Thoracic aorta (tissue), 2 donors: ENCODE results near the gene UBE3D. TPM values are rescaled to one million over a fixed set of nuclear protein-coding genes. Genes with fewer than 3 reads are reported as not detected.
"Not testable (repeated sequence)": the region's sequence is repeated elsewhere in the genome, so short reads cannot be mapped to it uniquely, and the experiment has no call there.

ENCODE experiments used
- ATAC-seq: fragments of 150-250 bp; one replicate; pipeline ENCODE4 v1.8.0; 2017; ENCODE audit warnings: low read depth; ENCODE audit not compliant: insufficient number of reproducible peaks, low FRiP score
- DNase-seq: peaks from one replicate; pipeline ENCODE4 v3.0.0-alpha.2; 2020; ENCODE audit warnings: low spot score
- H3K27ac ChIP-seq, 2 donors: fragments of 200-600 bp; sonication (generic); 1 replicate in 1 of 2; 2 replicates in 1 of 2; pipeline ENCODE4 v1.5.1; 2016; ENCODE audit warnings: mild to moderate bottlenecking in 2 of 2, moderate library complexity in 2 of 2
- H3K27me3 ChIP-seq: fragments of 200-600 bp; sonication (generic); replicated peaks from 2 replicates; pipeline ENCODE4 v1.6.0; 2016; ENCODE audit warnings: mild to moderate bottlenecking; ENCODE audit not compliant: insufficient read depth
- H3K36me3 ChIP-seq: fragments of 200-600 bp; sonication (generic); one replicate; pipeline ENCODE4 v1.5.1; 2016
- H3K4me1 ChIP-seq, 2 donors: fragments of 200-600 bp; sonication (generic); 1 replicate in 1 of 2; 2 replicates in 1 of 2; pipeline versions ENCODE4 v1.5.1 to v1.6.0; 2016; ENCODE audit warnings: low read depth in 2 of 2, mild to moderate bottlenecking in 1 of 2; ENCODE audit not compliant: control insufficient read depth in 1 of 2
- H3K4me3 ChIP-seq: fragments of 200-600 bp; sonication (generic); 2 replicates; pipeline ENCODE4 v1.5.1; 2016; ENCODE audit warnings: mild to moderate bottlenecking
- H3K9me3 ChIP-seq: fragments of 200-600 bp; sonication (generic); 2 replicates; pipeline ENCODE4 v1.5.1; 2016
- total RNA-seq, 2 donors: library from RNA; depleted of rRNA; stranded (reverse); fragments of >200 nt; gene quantifications; one replicate each; pipeline versions ENCODE4 v1.1.0 to v1.2.3, GENCODE V29; 2016
- TF ChIP-seq, protein P1 (sequence below): fragments of 200-600 bp; sonication (generic); IDR thresholded peaks from one replicate; pipeline ENCODE4 v1.5.1; 2019; ENCODE audit warnings: antibody characterized with exemption

Gene UBE3D
- total RNA-seq, 2 donors from 2014 or later = 9.6 to 14.0 TPM

GRCh38 chr6:82904257-82904656, 161.4 kb downstream of the UBE3D start:
- no peaks in the 10 kb centered on the region for H3K4me1 ChIP-seq
- no peak overlapping the region for H3K4me3 ChIP-seq
- ATAC-seq (no peak), DNase-seq (no peak)
- no peaks in the 10 kb centered on the region for H3K27me3 ChIP-seq
- no peaks in the 10 kb centered on the region for H3K9me3 ChIP-seq
- no peaks in the 10 kb centered on the region for H3K36me3 ChIP-seq
- TF ChIP-seq, protein P1, sequence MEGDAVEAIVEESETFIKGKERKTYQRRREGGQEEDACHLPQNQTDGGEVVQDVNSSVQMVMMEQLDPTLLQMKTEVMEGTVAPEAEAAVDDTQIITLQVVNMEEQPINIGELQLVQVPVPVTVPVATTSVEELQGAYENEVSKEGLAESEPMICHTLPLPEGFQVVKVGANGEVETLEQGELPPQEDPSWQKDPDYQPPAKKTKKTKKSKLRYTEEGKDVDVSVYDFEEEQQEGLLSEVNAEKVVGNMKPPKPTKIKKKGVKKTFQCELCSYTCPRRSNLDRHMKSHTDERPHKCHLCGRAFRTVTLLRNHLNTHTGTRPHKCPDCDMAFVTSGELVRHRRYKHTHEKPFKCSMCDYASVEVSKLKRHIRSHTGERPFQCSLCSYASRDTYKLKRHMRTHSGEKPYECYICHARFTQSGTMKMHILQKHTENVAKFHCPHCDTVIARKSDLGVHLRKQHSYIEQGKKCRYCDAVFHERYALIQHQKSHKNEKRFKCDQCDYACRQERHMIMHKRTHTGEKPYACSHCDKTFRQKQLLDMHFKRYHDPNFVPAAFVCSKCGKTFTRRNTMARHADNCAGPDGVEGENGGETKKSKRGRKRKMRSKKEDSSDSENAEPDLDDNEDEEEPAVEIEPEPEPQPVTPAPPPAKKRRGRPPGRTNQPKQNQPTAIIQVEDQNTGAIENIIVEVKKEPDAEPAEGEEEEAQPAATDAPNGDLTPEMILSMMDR = no peak
- H3K27ac ChIP-seq = no peak overlapping the region

DNA sequence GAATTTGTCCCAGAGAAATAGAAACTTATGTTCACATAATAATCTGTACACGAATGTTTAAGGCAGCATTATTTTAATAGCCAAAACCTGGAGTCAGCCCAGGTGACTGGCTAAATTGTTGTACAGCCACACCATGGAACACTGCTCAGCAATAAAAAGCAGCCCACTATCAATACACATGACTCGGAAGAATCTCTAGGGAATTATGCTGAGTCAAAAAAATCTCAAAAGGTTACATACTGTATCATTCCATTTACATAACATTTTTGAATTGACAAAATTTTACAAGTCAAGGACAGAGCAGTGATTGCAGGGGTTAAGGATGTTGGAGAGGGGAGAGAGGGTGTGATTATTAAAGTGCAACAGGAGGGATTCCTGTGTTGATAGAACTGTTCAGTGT, 163.4 kb downstream of the UBE3D start:
- DNase-seq = no peak
- no peak overlapping the region for H3K27ac ChIP-seq
- TF ChIP-seq, protein P1 = no peak
- H3K4me1 ChIP-seq = no peaks in the 10 kb centered on the region
- no peaks in the 10 kb centered on the region for H3K9me3 ChIP-seq
- no peaks in the 10 kb centered on the region for H3K27me3 ChIP-seq
- no peaks in the 10 kb centered on the region for H3K36me3 ChIP-seq
- no peak overlapping the region for H3K4me3 ChIP-seq
- no peak for ATAC-seq

DNA sequence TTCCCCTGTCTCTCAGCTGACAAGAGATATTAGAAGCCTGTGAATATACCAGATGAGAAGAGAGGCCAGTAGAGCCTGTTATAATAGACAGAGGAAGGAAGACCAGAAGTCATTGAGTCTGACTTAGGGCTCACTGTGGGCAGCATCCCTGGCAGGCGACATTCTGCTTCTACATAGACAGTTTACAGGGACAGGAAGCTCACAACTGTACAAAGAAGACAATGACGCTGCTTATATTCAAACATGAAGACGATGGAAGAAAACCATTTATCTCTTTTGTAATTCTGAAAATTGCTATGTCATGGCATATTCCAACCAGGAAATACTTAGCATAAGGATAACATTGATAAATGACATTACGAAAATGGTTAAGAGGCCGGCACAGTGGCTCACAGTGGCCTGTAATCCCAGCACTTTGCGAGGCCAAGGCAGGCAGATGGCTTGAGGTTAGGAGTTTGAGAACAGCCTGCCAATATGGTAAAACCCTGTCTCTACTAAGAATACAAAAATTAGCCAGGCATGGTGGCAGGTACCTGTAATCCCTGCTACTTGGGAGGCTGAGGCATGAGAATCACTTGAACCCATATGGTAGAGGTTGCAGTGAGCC, 170.9 kb downstream of the UBE3D start:
- TF ChIP-seq, protein P1 = no peak
- H3K27me3 ChIP-seq = no peaks in the 10 kb centered on the region
- no peak overlapping the region for H3K27ac ChIP-seq
- no peaks in the 10 kb centered on the region for H3K9me3 ChIP-seq
- H3K4me3 ChIP-seq = no peak overlapping the region
- H3K4me1 ChIP-seq = no peaks in the 10 kb centered on the region
- H3K36me3 ChIP-seq = peaks cover 3% of the 10 kb centered on the region
- DNase-seq = no peak
- no peak for ATAC-seq

DNA sequence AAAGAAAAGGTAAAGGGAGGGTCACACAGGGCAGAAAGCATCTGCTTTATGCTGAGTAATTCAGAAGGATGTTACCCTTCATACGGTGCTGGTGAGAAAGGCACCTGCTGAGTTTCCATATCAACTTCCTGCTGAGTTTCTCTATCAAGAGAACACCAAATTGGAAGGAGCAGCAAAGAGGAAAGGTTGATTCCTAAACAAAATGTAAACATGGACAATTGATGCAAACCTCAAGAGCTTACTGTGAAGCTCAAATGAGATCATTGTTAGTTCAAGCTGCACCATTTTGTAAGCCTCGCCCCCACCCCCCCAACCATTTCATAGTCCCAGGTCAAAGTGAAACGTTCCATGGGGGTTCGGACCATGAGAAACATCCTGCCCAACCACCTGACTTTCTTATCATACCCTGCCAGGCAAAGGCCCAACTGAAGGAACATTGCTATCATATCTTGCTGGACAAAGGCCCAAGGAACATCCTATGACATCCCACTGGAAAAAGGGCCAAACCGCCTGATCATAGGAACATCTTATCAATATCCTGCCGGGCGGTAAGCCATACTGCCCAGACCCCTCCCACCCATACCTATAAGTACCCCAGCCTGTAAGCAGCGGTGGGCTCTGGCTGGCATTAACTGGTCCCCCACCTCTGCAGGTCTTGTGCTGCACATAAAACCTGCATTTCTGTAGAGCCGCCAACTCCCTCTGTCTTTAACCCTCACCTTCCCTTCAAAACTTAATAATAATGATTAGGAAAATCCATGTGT, 171.6 kb downstream of the UBE3D start:
- H3K36me3 ChIP-seq = peaks cover 3% of the 10 kb centered on the region
- no peaks in the 10 kb centered on the region for H3K9me3 ChIP-seq
- no peaks in the 10 kb centered on the region for H3K4me1 ChIP-seq
- no peak overlapping the region for H3K4me3 ChIP-seq
- TF ChIP-seq, protein P1 = no peak
- H3K27ac ChIP-seq = no peak overlapping the region
- DNase-seq (no peak), ATAC-seq (no peak)
- no peaks in the 10 kb centered on the region for H3K27me3 ChIP-seq

DNA sequence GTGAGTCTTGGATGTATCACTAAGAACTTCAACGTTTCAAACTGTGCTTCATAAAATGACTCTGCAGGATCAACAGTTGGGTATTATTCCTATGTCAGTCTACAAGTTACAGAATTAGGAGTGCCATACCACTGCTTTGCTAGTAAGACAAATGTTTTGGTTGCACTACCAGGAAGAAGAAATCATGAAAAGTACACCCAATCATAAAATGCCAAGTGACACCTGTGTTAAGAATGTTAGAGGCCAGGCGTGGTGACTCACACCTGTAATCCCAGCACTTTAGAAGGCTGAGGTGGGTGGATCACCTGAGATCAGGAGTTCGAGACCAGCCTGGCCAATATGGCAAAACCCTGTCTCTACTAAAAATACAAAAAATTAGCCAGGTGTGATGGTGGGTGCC, 174.1 kb downstream of the UBE3D start:
- not testable (repeated sequence) for H3K36me3 ChIP-seq, H3K4me3 ChIP-seq, DNase-seq, H3K4me1 ChIP-seq, H3K27ac ChIP-seq, H3K27me3 ChIP-seq, H3K9me3 ChIP-seq, ATAC-seq
